ENCODE data around the gene WSCD1.

- TF ChIP-seq CTCF (IDR thresholded peaks at IDR 0.05) (no peak), POLR2A (IDR thresholded peaks at IDR 0.05) (no peak), EP300 (IDR thresholded peaks at IDR 0.05) (no peak)
Observed at GRCh38 chr17:6070913-6071511, 833 bp downstream of the WSCD1 start.

Data from ovary (tissue), 3 donors.